H1 (cell line): ENCODE results near the gene GTPBP1. TPM values are rescaled to one million over a fixed set of nuclear protein-coding genes. Genes with fewer than 3 reads are reported as not detected.

Source experiments
- CTCF ChIA-PET: fragments of 300-600 bp; sonication (Branson Sonifier 250); formaldehyde crosslinking; loops from one replicate; lab custom pipeline; 2021; ENCODE audit not compliant: partially characterized antibody; lab: Charles Lee
- POLR2A ChIA-PET: fragments of 300-600 bp; sonication (Branson Sonifier 250); formaldehyde crosslinking; loops from one replicate; lab custom pipeline; 2021; ENCODE audit warnings: inconsistent platforms; ENCODE audit not compliant: partially characterized antibody; lab: Charles Lee
- DNase-seq, 2 experiments: peaks; one replicate each; pipeline versions ENCODE4 v3.0.0 to v3.0.0-alpha.2; 2010 to 2022; ENCODE audit warnings: low spot score in 2 of 2, low read depth in 1 of 2, mixed read lengths in 1 of 2
- FAIRE-seq: peaks from 2 replicates; lab custom pipeline; 2011; peaks lifted over from hg19 to GRCh38; lab: Jason Lieb, UNC
- H2AFZ ChIP-seq: 2 replicates; pipeline ENCODE4 v1.8.1; 2012; ENCODE audit warnings: low read length, inconsistent platforms
- H2AK5ac ChIP-seq: 2 replicates; pipeline ENCODE4 v1.6.1; 2013; ENCODE audit warnings: low read depth, low read length
- H2BK120ac ChIP-seq: replicated peaks from 2 replicates; pipeline ENCODE3; 2013; ENCODE audit warnings: low read depth, low read length, inconsistent platforms
- H2BK12ac ChIP-seq: 2 replicates; pipeline ENCODE4 v1.6.1; 2013; ENCODE audit warnings: low read depth, low read length
- H2BK15ac ChIP-seq: 2 replicates; pipeline ENCODE4 v1.6.1; 2013; ENCODE audit warnings: low read length
- H2BK20ac ChIP-seq: 2 replicates; pipeline ENCODE4 v1.6.1; 2013; ENCODE audit warnings: low read length
- H2BK5ac ChIP-seq: 2 replicates; pipeline ENCODE4 v1.6.1; 2013; ENCODE audit warnings: low read depth, low read length
- H3K14ac ChIP-seq: 2 replicates; pipeline ENCODE4 v1.6.1; 2013; ENCODE audit warnings: inconsistent platforms; ENCODE audit not compliant: insufficient read length
- H3K18ac ChIP-seq: 2 replicates; pipeline ENCODE4 v1.6.1; 2013; ENCODE audit warnings: low read length; ENCODE audit errors: extremely low read depth
- H3K23ac ChIP-seq: 2 replicates; pipeline ENCODE4 v1.6.1; 2013; ENCODE audit warnings: inconsistent platforms; ENCODE audit not compliant: insufficient read length
- H3K23me2 ChIP-seq: 2 replicates; pipeline ENCODE4 v1.6.1; 2013; ENCODE audit warnings: low read depth, low read length
- H3K27ac ChIP-seq: 2 replicates; pipeline ENCODE4 v1.6.1; 2011; ENCODE audit warnings: low read depth, low read length, inconsistent platforms
- H3K27me3 ChIP-seq, 4 experiments: replicated peaks in 1 of 4; 1 replicate in 1 of 4; 2 replicates in 3 of 4; pipeline versions ENCODE4 v1.6.1 to v1.8.1; 2011 to 2013; ENCODE audit warnings: low read length in 3 of 4, mild to moderate bottlenecking in 3 of 4, inconsistent platforms in 2 of 4, mixed read lengths in 2 of 4, moderate library complexity in 1 of 4; ENCODE audit not compliant: control insufficient read depth in 3 of 4, insufficient read depth in 3 of 4; ENCODE audit errors: extremely low read depth in 1 of 4
- H3K36me3 ChIP-seq, 4 experiments: 2 replicates each; pipeline versions ENCODE4 v1.6.1 to v1.8.1; 2011 to 2013; ENCODE audit warnings: mild to moderate bottlenecking in 4 of 4, low read length in 3 of 4, moderate library complexity in 2 of 4, control low read depth in 1 of 4, inconsistent platforms in 1 of 4; ENCODE audit not compliant: insufficient read depth in 4 of 4, control insufficient read depth in 2 of 4
- H3K4ac ChIP-seq: replicated peaks from 2 replicates; pipeline ENCODE3; 2013; ENCODE audit warnings: low read length, low read depth, mixed read lengths, inconsistent platforms; ENCODE audit not compliant: insufficient read length
- H3K4me1 ChIP-seq, 4 experiments: replicated peaks in 1 of 4; 1 replicate in 1 of 4; 2 replicates in 3 of 4; pipeline versions ENCODE4 v1.6.1 to v1.8.1; 2011 to 2013; ENCODE audit warnings: low read length in 3 of 4, inconsistent platforms in 2 of 4, mixed read lengths in 1 of 4; ENCODE audit not compliant: insufficient read depth in 4 of 4, control insufficient read depth in 3 of 4
- H3K4me2 ChIP-seq, 2 experiments: 2 replicates each; pipeline versions ENCODE4 v1.6.1 to v1.8.1; 2011 to 2013; ENCODE audit warnings: low read depth in 2 of 2, low read length in 2 of 2, control low read depth in 1 of 2, inconsistent platforms in 1 of 2, mild to moderate bottlenecking in 1 of 2; ENCODE audit not compliant: insufficient read depth in 1 of 2
- H3K4me3 ChIP-seq, 4 experiments: fragments of 200-600, 300-600 bp in 1 of 4; sonication (generic), shearing (Covaris generic), sonication (Bioruptor Twin) in 1 of 4; 2 replicates each; pipeline versions ENCODE4 v1.5.1 to v1.8.1; 2011 to 2016; ENCODE audit warnings: low read length in 4 of 4, low read depth in 3 of 4, control low read depth in 2 of 4, inconsistent platforms in 2 of 4, mild to moderate bottlenecking in 2 of 4, mixed read lengths in 1 of 4, moderate library complexity in 1 of 4; ENCODE audit not compliant: insufficient read depth in 2 of 4; ENCODE audit errors: extremely low read depth in 1 of 4
- H3K56ac ChIP-seq: replicated peaks from 2 replicates; pipeline ENCODE3; 2013; ENCODE audit warnings: low read depth, mild to moderate bottlenecking, mixed read lengths, low read length, inconsistent platforms; ENCODE audit not compliant: insufficient read length
- H3K79me1 ChIP-seq: 2 replicates; pipeline ENCODE4 v1.6.1; 2013; ENCODE audit warnings: low read depth, low read length, control low read depth
- H3K79me2 ChIP-seq, 2 experiments: 2 replicates each; pipeline versions ENCODE4 v1.6.1 to v1.8.1; 2012 to 2013; ENCODE audit warnings: low read length in 2 of 2, mild to moderate bottlenecking in 2 of 2, inconsistent platforms in 1 of 2; ENCODE audit not compliant: insufficient read depth in 2 of 2, control insufficient read depth in 1 of 2
- H3K9ac ChIP-seq, 4 experiments: replicated peaks in 1 of 4; 1 replicate in 1 of 4; 2 replicates in 3 of 4; pipeline versions ENCODE4 v1.6.1 to v1.8.1; 2011 to 2013; ENCODE audit warnings: low read depth in 3 of 4, low read length in 3 of 4, control low read depth in 2 of 4, mild to moderate bottlenecking in 2 of 4, moderate library complexity in 2 of 4, inconsistent platforms in 1 of 4; ENCODE audit errors: extremely low read depth in 1 of 4
- H3K9me3 ChIP-seq, 2 experiments: 2 replicates each; pipeline versions ENCODE4 v1.6.1 to v1.8.1; 2012 to 2013; ENCODE audit warnings: mild to moderate bottlenecking in 2 of 2, moderate library complexity in 2 of 2, control low read depth in 1 of 2, inconsistent platforms in 1 of 2, low read depth in 1 of 2, low read length in 1 of 2, mixed read lengths in 1 of 2; ENCODE audit not compliant: insufficient read depth in 2 of 2
- H4K20me1 ChIP-seq, 2 experiments: replicated peaks in 1 of 2; 2 replicates each; pipeline versions ENCODE3 to v1.8.1; 2011 to 2013; ENCODE audit warnings: inconsistent platforms in 2 of 2, low read length in 2 of 2, mild to moderate bottlenecking in 1 of 2; ENCODE audit not compliant: insufficient read depth in 2 of 2, control insufficient read depth in 1 of 2
- H4K5ac ChIP-seq: 2 replicates; pipeline ENCODE4 v1.6.1; 2013; ENCODE audit warnings: low read length, low read depth, mixed read lengths, inconsistent platforms; ENCODE audit not compliant: insufficient read length
- H4K8ac ChIP-seq: 2 replicates; pipeline ENCODE4 v1.8.0; 2013; ENCODE audit warnings: mild to moderate bottlenecking, moderate library complexity, low read length, inconsistent platforms; ENCODE audit not compliant: insufficient read depth; ENCODE audit errors: extremely low read depth
- H4K91ac ChIP-seq: replicated peaks from 2 replicates; pipeline ENCODE3; 2013; ENCODE audit warnings: low read length, mixed read lengths, inconsistent platforms; ENCODE audit not compliant: insufficient read length
- HDAC2 ChIP-seq, 2 experiments: fragments of 300-600 bp in 1 of 2; sonication (generic) in 1 of 2; IDR thresholded peaks; 2 replicates each; pipeline ENCODE4 v1.6.1; 2011 to 2012; ENCODE audit warnings: low read depth in 2 of 2, low read length in 2 of 2, mild to moderate bottlenecking in 2 of 2, moderate library complexity in 2 of 2, borderline replicate concordance in 1 of 2, inconsistent platforms in 1 of 2
- KDM1A ChIP-seq: fragments of 200-600, 300-600 bp; sonication (generic); IDR thresholded peaks from 2 replicates; pipeline ENCODE4 v1.7.1; 2016; ENCODE audit warnings: mild to moderate bottlenecking, low read length, borderline replicate concordance
- NANOG ChIP-seq: IDR thresholded peaks from 2 replicates; pipeline ENCODE4 v1.6.1; 2011; ENCODE audit warnings: low read length, low read depth, mild to moderate bottlenecking, inconsistent platforms; ENCODE audit not compliant: insufficient read depth, poor library complexity, severe bottlenecking
- SP2 ChIP-seq: IDR thresholded peaks from 2 replicates; pipeline ENCODE4 v1.6.1; 2012; ENCODE audit warnings: mild to moderate bottlenecking, low read length, inconsistent platforms
- SRF ChIP-seq: IDR thresholded peaks from 2 replicates; pipeline ENCODE4 v1.6.1; 2011; ENCODE audit warnings: mild to moderate bottlenecking, low read depth, low read length, moderate library complexity
- SUZ12 ChIP-seq: fragments of 200-600 bp; sonication (generic); IDR thresholded peaks from 2 replicates; pipeline ENCODE4 v1.6.1; 2012; ENCODE audit warnings: mild to moderate bottlenecking, inconsistent platforms, low read length, moderate library complexity, mixed read lengths
- TCF12 ChIP-seq: IDR thresholded peaks from 2 replicates; pipeline ENCODE4 v1.6.1; 2011; ENCODE audit warnings: low read depth, mild to moderate bottlenecking, low read length
- TEAD4 ChIP-seq: IDR thresholded peaks from 2 replicates; pipeline ENCODE4 v1.6.1; 2012; ENCODE audit warnings: low read depth, low read length, inconsistent platforms, mixed read lengths
- WGBS, 2 experiments: shearing (Covaris generic) in 1 of 2; methylation state at CpG; one replicate each; pipeline versions ENCODE4 v1.1.6 to v1.1.7; 2013 to 2015; ENCODE audit warnings: low lambda C conversion rate in 2 of 2, mixed read lengths in 2 of 2, inconsistent platforms in 1 of 2, low coverage in 1 of 2, missing lambda C conversion rate in 1 of 2; ENCODE audit not compliant: insufficient replicate concordance in 2 of 2, insufficient coverage in 1 of 2, insufficient read length in 1 of 2; ENCODE audit errors: extremely low coverage in 1 of 2, missing lambda C conversion rate in 1 of 2; 5-methylcytosine and 5-hydroxymethylcytosine counted together
- polyA plus RNA-seq, 7 experiments: library from polyadenylated mRNA; depleted of rRNA in 3 of 7; stranded (reverse) in 5 of 7; unstranded in 2 of 7; fragments of >200 nt in 5 of 7; fragments of 200-250 nt in 2 of 7; gene quantifications; 1 replicate in 5 of 7; 2 replicates in 1 of 7; 4 replicates in 1 of 7; pipeline versions ENCODE4 v1.2.1 to v1.2.3, GENCODE V29; 2011 to 2013; ENCODE audit warnings: missing spikeins in 2 of 7, mixed read lengths in 2 of 7
- total RNA-seq: library from RNA; stranded (reverse); fragmentation: NEBNext Ultra II Directional; extraction: Animal tissue kit (Norgen Biotek cat#: 25700); gene quantifications from 2 replicates; pipeline ENCODE4 v1.2.1, GENCODE V29; 2021

GTPBP1 gene
- total and polyA plus RNA-seq, 2 of the 8 experiments (the other 6 are each of a cell fraction or from before 2014, with no cell fraction given): 53.1 to 91.8 TPM

DNA sequence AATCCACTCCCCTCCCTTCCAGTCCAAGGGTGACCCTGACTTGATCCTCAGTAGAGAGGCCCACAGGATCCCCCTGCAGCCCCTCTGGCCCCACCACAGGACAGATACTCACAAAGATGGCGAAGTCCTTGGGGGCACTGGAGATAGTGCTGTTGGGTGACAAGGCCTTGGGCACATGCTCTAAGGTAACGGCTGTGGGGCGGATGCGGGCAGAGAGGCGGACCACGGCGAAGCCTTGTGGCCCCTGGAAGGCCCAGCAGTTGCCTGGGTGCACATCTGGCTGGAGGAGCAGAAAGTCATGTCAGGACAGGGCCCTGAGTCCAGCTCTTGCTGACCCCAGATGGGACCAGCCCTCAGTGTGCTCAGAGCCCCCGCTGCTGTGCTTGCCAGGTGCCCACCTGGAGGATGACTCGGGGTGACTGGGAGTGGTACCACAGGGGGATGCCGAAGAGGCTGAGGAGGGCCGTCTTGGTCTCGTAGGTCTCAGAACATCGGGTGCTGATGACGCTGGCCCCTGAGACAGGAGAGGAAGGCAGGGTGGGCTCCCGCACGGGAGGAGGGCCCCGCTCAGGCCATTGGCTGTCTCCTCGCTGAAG is 32.8 kb downstream of the GTPBP1 start:
- Histone ChIP-seq H3K79me1 (no peaks in the 10 kb centered on the region), H4K20me1 (peaks cover 0 to 7% of the 10 kb centered on the region in 2 experiments), H2BK5ac (no peak overlapping the region; the same call in 1 of the 2 replicates)
- FAIRE-seq: no peak
- TF ChIP-seq SUZ12 (no peak), SRF (no peak), HDAC2 (IDR thresholded peaks at IDR 0.05; ENCODE audit: borderline replicate concordance in 1 of 2, low read depth in 2 of 2, low read length in 2 of 2) (no peak), KDM1A (no peak), NANOG (no peak), SP2 (no peak), TEAD4 (no peak), TCF12 (no peak)
- TF ChIP-seq, all 59 proteins: peak for 0
- H3K4me1 ChIP-seq: no peaks in the 10 kb centered on the region
- H2BK20ac ChIP-seq: no peak overlapping the region
- no peak for DNase-seq
- H2AK5ac ChIP-seq: no peak overlapping the region
- 98% methylated on average over 17 of the region's 18 CpGs; no CpG with 5 or more reads in 1 of the 2 experiments for WGBS, 2 experiments
- H3K4me3 ChIP-seq: no peak overlapping the region
- no peaks in the 10 kb centered on the region for H3K23me2 ChIP-seq
- POLR2A ChIA-PET: interaction anchor here (0.7 to 13.2 kb wide), 5 partner anchors 12 to 113 kb away, joined by 3 to 112 read pairs (median 3); no protein-coding TSS in a partner anchor
- no peak overlapping the region for H3K56ac ChIP-seq
- H4K8ac ChIP-seq: no peak overlapping the region; the same call in 1 of the 2 replicates
- H3K14ac ChIP-seq: no peak overlapping the region
- H2BK12ac ChIP-seq: no peak overlapping the region
- no peak overlapping the region for H3K23ac ChIP-seq
- no peak overlapping the region for H3K27ac ChIP-seq
- no peak overlapping the region for H2BK120ac ChIP-seq
- H3K18ac ChIP-seq: no peak overlapping the region
- no peaks in the 10 kb centered on the region for H3K79me2 ChIP-seq
- H3K9ac ChIP-seq: no peak overlapping the region
- H3K4ac ChIP-seq: no peak overlapping the region
- H2BK15ac ChIP-seq: no peak overlapping the region
- CTCF ChIA-PET: interaction anchor here (0.6 to 11.1 kb wide), 4 partner anchors 10 to 57 kb away, joined by 3 to 124 read pairs (median 106); partner anchors contain the start of gene TOMM22
- no peak overlapping the region for H3K4me2 ChIP-seq
- H3K36me3 ChIP-seq: peaks cover 7 to 14% (median 9%) of the 10 kb centered on the region in 4 experiments; a peak in 6 of 8 replicates
- no peak overlapping the region for H4K91ac ChIP-seq
- no peaks in the 10 kb centered on the region for H3K9me3 ChIP-seq
- no peaks in the 10 kb centered on the region for H3K27me3 ChIP-seq
- no peak overlapping the region for H2AFZ ChIP-seq
- H4K5ac ChIP-seq: no peak overlapping the region
